HG03095 (cell line): ENCODE measurements around the gene ZNF219.

Experiments used
- ATAC-seq: cut with Tn5 transposase; IDR thresholded peaks from one replicate; pipeline ENCODE4 v1.9.1; 2021; ENCODE audit warnings: moderate library complexity; ENCODE audit not compliant: unreplicated experiment

Gene ZNF219

GRCh38 chr14:21088687-21089086 is 9.8 kb downstream of the ZNF219 start:
- ATAC-seq = no peak

- no peak for ATAC-seq
Observed at GRCh38 chr14:21087294-21088091, 11.0 kb downstream of the ZNF219 start.

- no peak for ATAC-seq
Observed at GRCh38 chr14:21086908-21087293, 11.6 kb downstream of the ZNF219 start.

- ATAC-seq = no peak
Observed at GRCh38 chr14:21084998-21085853, 13.2 kb downstream of the ZNF219 start.

GRCh38 chr14:21084396-21084795 is 14.1 kb downstream of the ZNF219 start:
- no peak for ATAC-seq

- ATAC-seq = no peak
Observed at GRCh38 chr14:21083565-21084325, 14.7 kb downstream of the ZNF219 start.

GRCh38 chr14:21081521-21082142 is 16.8 kb downstream of the ZNF219 start:
- ATAC-seq = no peak

GRCh38 chr14:21078726-21079125 is 19.7 kb downstream of the ZNF219 start:
- no peak for ATAC-seq

GRCh38 chr14:21078287-21078686 is 20.2 kb downstream of the ZNF219 start:
- no peak for ATAC-seq

GRCh38 chr14:21077672-21078071 is 20.8 kb downstream of the ZNF219 start:
- ATAC-seq = no peak

GRCh38 chr14:21075719-21076437 is 22.6 kb downstream of the ZNF219 start:
- ATAC-seq = no peak

GRCh38 chr14:21074398-21075272 is 23.8 kb downstream of the ZNF219 start:
- no peak for ATAC-seq

- no peak for ATAC-seq
Observed at GRCh38 chr14:21073921-21074320, 24.5 kb downstream of the ZNF219 start.

- no peak for ATAC-seq
Observed at GRCh38 chr14:21072781-21073339, 25.6 kb downstream of the ZNF219 start.

GRCh38 chr14:21072031-21072473 is 26.4 kb downstream of the ZNF219 start:
- no peak for ATAC-seq

GRCh38 chr14:21071225-21072030 is 27.0 kb downstream of the ZNF219 start:
- peak; percentile 66 for ATAC-seq

GRCh38 chr14:21070610-21071224 is 27.7 kb downstream of the ZNF219 start:
- ATAC-seq = peak; percentile 6
